Measurements from ENCODE around the gene SAMD10. TPM values are rescaled to one million over a fixed set of nuclear protein-coding genes. Genes with fewer than 3 reads are reported as not detected.
A peak's percentile ranks its signal among the peaks of the same experiment; 100 is the strongest.
"Not testable (repeated sequence)": the region's sequence is repeated elsewhere in the genome, so short reads cannot be mapped to it uniquely, and the experiment has no call there.

The SAMD10 gene
- total RNA-seq, 1 experiment from 2014 or later = not detected

DNA sequence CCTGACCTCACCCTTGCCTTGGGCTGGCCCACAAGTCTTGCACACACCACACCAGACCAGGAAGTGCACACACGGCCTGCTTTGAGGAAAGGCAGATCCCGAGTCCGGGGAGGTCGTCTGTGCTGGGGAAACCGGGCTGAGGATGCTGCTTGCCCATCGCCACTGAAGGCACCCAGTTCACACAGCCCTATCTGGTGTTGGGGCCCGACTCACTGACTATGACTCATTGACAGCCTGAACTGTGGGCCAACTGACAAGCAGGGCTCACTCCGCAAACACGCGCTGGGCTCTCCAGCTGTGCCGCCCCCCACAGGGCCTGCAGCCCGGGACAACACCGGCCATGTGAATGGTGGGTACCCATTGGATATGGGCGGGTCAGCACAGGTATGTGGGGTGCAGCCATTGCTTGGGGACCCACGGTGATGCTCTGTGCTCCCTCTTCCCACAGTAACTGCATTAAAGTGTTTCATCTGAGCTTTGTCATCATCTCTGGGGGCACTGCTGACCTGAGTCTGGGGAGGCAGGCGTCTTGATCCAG is 1.6 kb downstream of the SAMD10 start:
- peak; percentile 66 to 68 for DNase-seq
- Histone ChIP-seq H3K27me3 (peaks cover 2% of the 10 kb centered on the region; the same call in 1 of the 2 replicates), H3K4me1 (peaks cover 20% of the 10 kb centered on the region), H3K9me3 (replicated peaks) (no peaks in the 10 kb centered on the region), H3K27ac (no peak overlapping the region), H3K4me3 (no peak overlapping the region), H3K36me3 (peaks cover 4% of the 10 kb centered on the region)

GRCh38 chr20:63976980-63977738 is 2.3 kb downstream of the SAMD10 start:
- Histone ChIP-seq H3K9me3 (replicated peaks) (no peaks in the 10 kb centered on the region), H3K27me3 (peaks cover 2% of the 10 kb centered on the region; the same call in 1 of the 2 replicates), H3K4me3 (no peak overlapping the region), H3K27ac (no peak overlapping the region), H3K4me1 (peaks cover 20% of the 10 kb centered on the region), H3K36me3 (no peaks in the 10 kb centered on the region)
- DNase-seq = peak in 1 of 2 experiments; percentile 6

- peaks cover 17% of the 10 kb centered on the region for H3K4me1 ChIP-seq
- DNase-seq; H3K9me3 ChIP-seq (replicated peaks); H3K4me3 ChIP-seq; H3K36me3 ChIP-seq; H3K27ac ChIP-seq; H3K27me3 ChIP-seq: not testable (repeated sequence)
Observed at GRCh38 chr20:63976511-63976910, 2.9 kb downstream of the SAMD10 start.

- no peak overlapping the region for H3K4me3 ChIP-seq
- H3K27me3 ChIP-seq = peaks cover 7% of the 10 kb centered on the region; the same call in 1 of the 2 replicates
- peak in 1 of 2 experiments; percentile 38 for DNase-seq
- H3K4me1 ChIP-seq = peaks cover 12% of the 10 kb centered on the region
- no peak overlapping the region for H3K27ac ChIP-seq
- no peaks in the 10 kb centered on the region for H3K36me3 ChIP-seq
- H3K9me3 ChIP-seq (replicated peaks) = no peaks in the 10 kb centered on the region
Observed at GRCh38 chr20:63974402-63975200, 4.8 kb downstream of the SAMD10 start.

DNA sequence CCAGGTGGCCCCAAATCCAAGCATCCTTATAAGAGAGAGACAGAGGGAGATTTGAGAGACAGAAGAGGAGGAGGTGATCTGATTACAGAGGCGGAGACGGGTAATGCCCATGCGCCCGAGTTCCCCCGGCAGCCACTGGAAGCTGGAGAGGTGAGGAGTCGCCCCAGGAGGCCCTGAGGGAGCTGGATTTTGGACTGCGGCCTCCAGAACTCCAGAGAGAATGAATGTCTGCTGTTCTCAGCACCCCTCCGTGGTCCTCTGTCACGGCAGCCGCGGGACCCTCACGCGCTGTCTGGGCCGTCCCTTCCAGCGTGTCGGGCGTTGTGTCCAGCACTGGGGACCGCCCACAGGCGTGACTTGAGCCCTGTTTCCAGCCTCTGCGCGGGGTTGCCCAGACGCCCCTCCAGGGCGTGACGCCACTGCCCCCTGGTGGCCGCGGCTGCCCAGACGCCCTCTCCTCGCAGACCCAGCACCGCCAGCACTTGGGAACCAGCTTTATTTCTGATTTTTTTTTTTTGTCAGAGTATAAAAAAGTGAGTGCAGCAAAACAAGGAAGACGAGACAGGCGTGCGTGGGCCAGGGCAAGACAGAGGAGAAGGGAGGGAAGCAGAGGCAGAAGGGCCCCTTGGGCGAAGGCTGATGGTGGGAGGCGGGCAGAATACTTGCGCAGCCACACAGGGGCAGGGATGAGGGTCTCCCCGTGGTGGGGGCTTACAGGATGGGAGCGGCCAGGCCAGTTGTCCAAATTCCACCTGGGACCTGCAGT is 5.6 kb downstream of the SAMD10 start:
- DNase-seq = peak; percentile 91 to 97
- Histone ChIP-seq H3K4me1 (peaks cover 14% of the 10 kb centered on the region), H3K9me3 (replicated peaks) (no peaks in the 10 kb centered on the region), H3K36me3 (no peaks in the 10 kb centered on the region), H3K4me3 (peak overlapping the region; percentile 56), H3K27ac (no peak overlapping the region), H3K27me3 (peaks cover 7% of the 10 kb centered on the region; the same call in 1 of the 2 replicates)

DNA sequence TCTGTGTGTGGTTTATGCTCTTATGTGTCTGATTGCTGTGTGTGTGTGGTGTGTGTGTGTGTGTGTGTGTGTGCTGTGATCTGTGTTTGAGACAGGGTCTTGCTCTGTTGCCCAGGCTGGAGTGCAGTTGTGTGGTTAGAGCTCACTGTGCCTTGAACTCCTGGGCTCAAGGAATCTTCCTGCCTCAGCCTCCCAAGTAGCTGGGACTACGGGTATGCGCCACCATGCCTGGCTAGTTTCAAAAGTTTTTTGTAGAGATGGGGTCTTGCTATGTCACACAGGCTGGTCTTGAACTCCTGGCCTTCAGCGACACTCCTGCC is 6.3 kb downstream of the SAMD10 start:
- DNase-seq = peak in 1 of 2 experiments; percentile 6
- no peak overlapping the region for H3K27ac ChIP-seq
- H3K9me3 ChIP-seq (replicated peaks) = no peaks in the 10 kb centered on the region
- H3K36me3 ChIP-seq = no peaks in the 10 kb centered on the region
- H3K4me1 ChIP-seq = peaks cover 15% of the 10 kb centered on the region
- peaks cover 7% of the 10 kb centered on the region; the same call in 1 of the 2 replicates for H3K27me3 ChIP-seq
- no peak overlapping the region for H3K4me3 ChIP-seq

- H3K4me1 ChIP-seq = peaks cover 9% of the 10 kb centered on the region
- H3K9me3 ChIP-seq (replicated peaks) = no peaks in the 10 kb centered on the region
- H3K27me3 ChIP-seq = peaks cover 7% of the 10 kb centered on the region; the same call in 1 of the 2 replicates
- DNase-seq = peak in 1 of 2 experiments; percentile 9
- H3K36me3 ChIP-seq = no peaks in the 10 kb centered on the region
- no peak overlapping the region for H3K27ac ChIP-seq
- no peak overlapping the region for H3K4me3 ChIP-seq
Observed at GRCh38 chr20:63972312-63973159, 6.9 kb downstream of the SAMD10 start.

DNA sequence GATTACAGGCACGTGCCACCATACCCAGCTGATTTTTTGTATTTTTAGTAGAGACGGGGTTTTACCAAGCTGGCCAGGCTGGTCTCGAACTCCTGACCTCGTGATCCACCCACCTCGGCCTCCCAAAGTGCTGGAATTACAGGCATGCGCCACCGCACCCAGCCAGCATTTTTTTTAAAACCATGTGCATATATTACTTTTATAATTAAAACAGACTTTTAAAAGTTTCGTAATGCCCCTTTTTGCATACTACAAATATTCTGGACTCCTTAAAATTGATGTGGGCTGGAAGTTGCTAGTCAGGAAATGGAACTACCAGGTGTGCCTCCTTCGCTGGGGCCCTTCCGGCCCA is 7.5 kb downstream of the SAMD10 start:
- not testable (repeated sequence) for H3K4me3 ChIP-seq; H3K4me1 ChIP-seq; H3K27me3 ChIP-seq; H3K9me3 ChIP-seq (replicated peaks); H3K36me3 ChIP-seq; DNase-seq; H3K27ac ChIP-seq

GRCh38 chr20:63970714-63971431 is 8.6 kb downstream of the SAMD10 start:
- H3K4me1 ChIP-seq = peaks cover 8% of the 10 kb centered on the region; the same call in 1 of the 2 replicates
- no peaks in the 10 kb centered on the region for H3K9me3 ChIP-seq (replicated peaks)
- no peak for DNase-seq
- peaks cover 6% of the 10 kb centered on the region; the same call in 1 of the 2 replicates for H3K36me3 ChIP-seq
- no peak overlapping the region for H3K4me3 ChIP-seq
- no peak overlapping the region for H3K27ac ChIP-seq
- H3K27me3 ChIP-seq = peaks cover 5% of the 10 kb centered on the region; the same call in 1 of the 2 replicates

DNA sequence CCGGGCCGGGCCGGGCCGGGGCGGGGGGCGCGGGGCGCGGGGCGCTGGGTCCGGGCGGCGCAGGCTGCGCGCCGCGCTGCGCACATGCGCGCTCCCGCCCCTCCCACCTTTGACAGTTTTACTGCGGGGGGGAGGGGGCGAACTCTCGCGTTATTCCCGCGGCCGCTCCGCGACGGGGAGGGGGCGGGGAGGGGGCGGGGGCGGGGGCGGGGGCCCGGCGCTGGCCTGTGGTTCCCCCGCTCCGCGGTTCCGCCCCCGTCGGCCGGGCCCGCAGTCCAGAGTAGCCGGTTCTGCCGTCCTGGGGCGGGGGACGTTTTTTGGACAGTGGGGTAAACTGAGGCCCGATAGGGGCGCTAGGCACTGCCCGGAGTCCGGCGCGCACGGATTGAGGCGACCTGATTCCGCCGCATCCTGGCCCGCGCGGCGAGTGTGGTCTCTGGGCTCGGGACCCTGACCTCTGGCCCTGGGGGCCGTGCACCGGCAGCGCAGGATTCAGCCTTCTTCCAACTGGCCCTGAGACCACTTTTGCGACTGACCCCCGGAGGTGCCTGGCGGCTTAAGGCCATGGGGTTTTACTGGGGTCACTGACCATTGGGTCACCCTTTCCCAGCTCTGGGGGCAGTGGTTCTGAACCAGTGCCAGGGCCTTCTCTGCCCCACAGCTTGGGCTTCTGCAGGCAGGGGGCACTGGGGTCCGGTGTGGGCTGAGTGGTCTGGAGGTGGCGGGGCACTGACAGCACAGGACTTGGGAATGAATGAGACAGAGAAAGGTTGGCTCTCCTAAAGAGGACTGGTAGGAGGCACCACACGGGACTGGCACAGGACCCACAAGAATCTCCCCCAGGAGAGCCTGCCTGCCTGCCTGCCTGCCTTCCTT is 9.4 kb downstream of the SAMD10 start, which contains the start of gene ZNF512B:
Gene ZNF512B, minus strand, starts transcription at position 93 of the 876 bp plus-strand sequence. CDS start 1,980 bp downstream, outside the sequence.
- DNase-seq = peak; percentile 79 to 80
- H3K4me1 ChIP-seq = peaks cover 8% of the 10 kb centered on the region; the same call in 1 of the 2 replicates
- no peak within 1 kb of the TSS for H3K27ac ChIP-seq
- no peaks in the 10 kb centered on the region for H3K9me3 ChIP-seq (replicated peaks)
- H3K36me3 ChIP-seq = peaks cover 6% of the 10 kb centered on the region; the same call in 1 of the 2 replicates
- H3K27me3 ChIP-seq = peaks cover 5% of the 10 kb centered on the region; the same call in 1 of the 2 replicates
- peak within 1 kb of the TSS; percentile 59 for H3K4me3 ChIP-seq

- DNase-seq = peak in 1 of 2 experiments; percentile 38
- Histone ChIP-seq H3K27ac (no peak overlapping the region), H3K9me3 (replicated peaks) (no peaks in the 10 kb centered on the region), H3K4me3 (peak overlapping the region; percentile 59), H3K4me1 (peaks cover 4% of the 10 kb centered on the region; the same call in 1 of the 2 replicates), H3K27me3 (peaks cover 5% of the 10 kb centered on the region; the same call in 1 of the 2 replicates), H3K36me3 (peaks cover 6% of the 10 kb centered on the region; the same call in 1 of the 2 replicates)
Observed at GRCh38 chr20:63968928-63969760, 10.3 kb downstream of the SAMD10 start.
